Cardiac muscle cell (in vitro differentiated cells and primary cell): ENCODE measurements around the gene NTPCR. TPM values are rescaled to one million over a fixed set of nuclear protein-coding genes. Genes with fewer than 3 reads are reported as not detected.
"Not testable (repeated sequence)": the region's sequence is repeated elsewhere in the genome, so short reads cannot be mapped to it uniquely, and the experiment has no call there.

ENCODE experiments used
- DNase-seq, 2 donors: peaks; one replicate each; pipeline versions ENCODE4 v3.0.0 to v3.0.0-alpha.2; 2010 to 2017; ENCODE audit warnings: low read depth in 1 of 2, low spot score in 1 of 2
- H3K27ac ChIP-seq: fragments of 200-600 bp; sonication (generic); 2 replicates; pipeline ENCODE4 v1.5.1; 2016
- H3K27me3 ChIP-seq: fragments of 200-600 bp; sonication (generic); 2 replicates; pipeline ENCODE4 v1.6.0; 2016; ENCODE audit warnings: control low read depth
- H3K36me3 ChIP-seq: fragments of 200-600 bp; sonication (generic); 2 replicates; pipeline ENCODE4 v1.5.1; 2016; ENCODE audit warnings: control low read depth
- H3K4me1 ChIP-seq: fragments of 200-600 bp; sonication (generic); 2 replicates; pipeline ENCODE4 v1.8.1; 2017; ENCODE audit warnings: low read depth, mild to moderate bottlenecking, mixed run types
- H3K4me3 ChIP-seq: fragments of 200-600 bp; sonication (generic); 2 replicates; pipeline ENCODE4 v1.5.1; 2016; ENCODE audit warnings: mild to moderate bottlenecking
- H3K9me3 ChIP-seq: fragments of 200-600 bp; sonication (generic); 2 replicates; pipeline ENCODE4 v1.5.1; 2017; ENCODE audit warnings: low read depth, mild to moderate bottlenecking, control low read depth
- CTCF ChIP-seq: IDR thresholded peaks from 2 replicates; pipeline ENCODE4 v1.5.1; 2012; ENCODE audit warnings: low read depth, mild to moderate bottlenecking, low read length
- polyA plus RNA-seq: library from polyadenylated mRNA; unstranded; fragments of >200 nt; fragmentation: Nextera tagmentation; extraction: Ambion mirVana; gene quantifications from 2 replicates; pipeline ENCODE4 v1.2.1, GENCODE V29; 2016
- total RNA-seq: library from RNA; depleted of rRNA; stranded (reverse); fragments of >200 nt; gene quantifications from 2 replicates; pipeline ENCODE4 v1.2.3, GENCODE V29; 2016

The NTPCR gene
- total and polyA plus RNA-seq, 2 experiments from 2014 or later = 37.5 to 154 TPM

- Histone ChIP-seq H3K36me3 (no peaks in the 10 kb centered on the region), H3K4me1 (peaks cover under 1% of the 10 kb centered on the region), H3K4me3 (no peak overlapping the region), H3K27me3 (no peaks in the 10 kb centered on the region), H3K9me3 (no peaks in the 10 kb centered on the region), H3K27ac (no peak overlapping the region)
- peak in 1 of 2 donors; percentile 64 for DNase-seq
- no peak for TF ChIP-seq CTCF
Observed at GRCh38 chr1:232922485-232922884, 27.9 kb upstream of the NTPCR start.

GRCh38 chr1:232923739-232924386, 26.5 kb upstream of the NTPCR start:
- no peak overlapping the region for H3K4me3 ChIP-seq
- H3K27ac ChIP-seq = no peak overlapping the region
- no peak for TF ChIP-seq CTCF
- H3K36me3 ChIP-seq = no peaks in the 10 kb centered on the region
- DNase-seq = no peak
- H3K4me1 ChIP-seq = peaks cover 5% of the 10 kb centered on the region
- H3K9me3 ChIP-seq = no peaks in the 10 kb centered on the region
- H3K27me3 ChIP-seq = no peaks in the 10 kb centered on the region

- Histone ChIP-seq H3K4me1 (peaks cover 5% of the 10 kb centered on the region), H3K27ac (no peak overlapping the region), H3K9me3 (no peaks in the 10 kb centered on the region), H3K27me3 (no peaks in the 10 kb centered on the region), H3K36me3 (no peaks in the 10 kb centered on the region), H3K4me3 (no peak overlapping the region)
- TF ChIP-seq CTCF = no peak
- DNase-seq = no peak
Observed at GRCh38 chr1:232924874-232925273, 25.5 kb upstream of the NTPCR start.

GRCh38 chr1:232925421-232926220, 24.8 kb upstream of the NTPCR start:
- Histone ChIP-seq H3K4me1 (peaks cover 5% of the 10 kb centered on the region), H3K36me3 (no peaks in the 10 kb centered on the region), H3K4me3 (no peak overlapping the region), H3K27me3 (no peaks in the 10 kb centered on the region), H3K27ac (no peak overlapping the region), H3K9me3 (no peaks in the 10 kb centered on the region)
- DNase-seq = no peak
- no peak for TF ChIP-seq CTCF

GRCh38 chr1:232927166-232927565, 23.2 kb upstream of the NTPCR start:
- not testable (repeated sequence) for H3K4me3 ChIP-seq, DNase-seq, H3K36me3 ChIP-seq, H3K9me3 ChIP-seq, H3K27ac ChIP-seq, H3K27me3 ChIP-seq, H3K4me1 ChIP-seq

- no peak for TF ChIP-seq CTCF
- H3K9me3 ChIP-seq = no peaks in the 10 kb centered on the region
- no peaks in the 10 kb centered on the region for H3K27me3 ChIP-seq
- H3K4me1 ChIP-seq = peaks cover 5% of the 10 kb centered on the region
- DNase-seq = peak in 1 of 2 donors; percentile 49
- no peaks in the 10 kb centered on the region for H3K36me3 ChIP-seq
- no peak overlapping the region for H3K4me3 ChIP-seq
- peak overlapping the region; percentile 28 for H3K27ac ChIP-seq
Observed at GRCh38 chr1:232927830-232928505, 22.4 kb upstream of the NTPCR start.
